Measurements from ENCODE around the gene ABCF3. TPM values are rescaled to one million over a fixed set of nuclear protein-coding genes. Genes with fewer than 3 reads are reported as not detected.

The ABCF3 gene
- total RNA-seq, 1 experiment from 2014 or later: 62.7 TPM

- no peak overlapping the region for H3K27ac Mint-ChIP-seq (ENCODE audit: low read depth, unreplicated experiment)
- no peak overlapping the region for H3K4me3 Mint-ChIP-seq (ENCODE audit: unreplicated experiment)
- intact Hi-C loops (cut with micrococcal nuclease): no loop called here
- ChIA-PET CTCF (no interaction called here), POLR2A (interaction anchor here (0.6 kb wide), 2 partner anchors 12 to 66 kb away, joined by 3 read pairs; no protein-coding TSS in a partner anchor)
- no peaks in the 10 kb centered on the region for H3K9me3 Mint-ChIP-seq (ENCODE audit: unreplicated experiment)
- DNase-seq (ENCODE audit: unreplicated experiment): no peak
- BruUV-seq (replicated peaks): no TSS peak
- TF ChIP-seq CTCF (IDR thresholded peaks at IDR 0.05; ENCODE audit: unreplicated experiment): no peak
- peaks cover 13% of the 10 kb centered on the region for H3K4me1 Mint-ChIP-seq (ENCODE audit: insufficient read depth, unreplicated experiment)
- H3K36me3 Mint-ChIP-seq (ENCODE audit: insufficient read depth, unreplicated experiment): peaks cover 41% of the 10 kb centered on the region
- no peaks in the 10 kb centered on the region for H3K27me3 Mint-ChIP-seq (ENCODE audit: insufficient read depth, unreplicated experiment)
These were observed 17.5 kb upstream of the ABCF3 start for GRCh38 chr3:184168363-184169120.

- Mint-ChIP-seq H3K9me3 (ENCODE audit: unreplicated experiment) (no peaks in the 10 kb centered on the region), H3K27ac (ENCODE audit: low read depth, unreplicated experiment) (no peak overlapping the region), H3K36me3 (ENCODE audit: insufficient read depth, unreplicated experiment) (peaks cover 33% of the 10 kb centered on the region), H3K4me3 (ENCODE audit: unreplicated experiment) (no peak overlapping the region), H3K27me3 (ENCODE audit: insufficient read depth, unreplicated experiment) (no peaks in the 10 kb centered on the region), H3K4me1 (ENCODE audit: insufficient read depth, unreplicated experiment) (peaks cover 13% of the 10 kb centered on the region)
- DNase-seq (ENCODE audit: unreplicated experiment): no peak
- TF ChIP-seq CTCF (IDR thresholded peaks at IDR 0.05; ENCODE audit: unreplicated experiment): no peak
- intact Hi-C loops (cut with micrococcal nuclease): no loop called here
- ChIA-PET POLR2A (interaction anchor here (1.4 kb wide), 1 partner anchor 13 kb away, joined by 8 read pairs; no protein-coding TSS in a partner anchor), CTCF (interaction anchor here (0.5 kb wide), 1 partner anchor 58 kb away, joined by 3 read pairs; no protein-coding TSS in a partner anchor)
- no TSS peak for BruUV-seq (replicated peaks)
These were observed 15.8 kb upstream of the ABCF3 start for GRCh38 chr3:184169896-184170875.

- no peaks in the 10 kb centered on the region for H3K9me3 Mint-ChIP-seq (ENCODE audit: unreplicated experiment)
- peak overlapping the region; percentile 13 for H3K27ac Mint-ChIP-seq (ENCODE audit: low read depth, unreplicated experiment)
- no peaks in the 10 kb centered on the region for H3K27me3 Mint-ChIP-seq (ENCODE audit: insufficient read depth, unreplicated experiment)
- CTCF ChIA-PET: interaction anchor here (0.8 kb wide), 1 partner anchor 12 kb away, joined by 3 read pairs; no protein-coding TSS in a partner anchor
- H3K36me3 Mint-ChIP-seq (ENCODE audit: insufficient read depth, unreplicated experiment): peaks cover 23% of the 10 kb centered on the region
- POLR2A ChIA-PET: interaction anchor here (0.6 kb wide), 1 partner anchor 144 kb away, joined by 3 read pairs; no protein-coding TSS in a partner anchor
- H3K4me1 Mint-ChIP-seq (ENCODE audit: insufficient read depth, unreplicated experiment): peaks cover 17% of the 10 kb centered on the region
- no peak overlapping the region for H3K4me3 Mint-ChIP-seq (ENCODE audit: unreplicated experiment)
- no TSS peak for BruUV-seq (replicated peaks)
- TF ChIP-seq CTCF (IDR thresholded peaks at IDR 0.05; ENCODE audit: unreplicated experiment): no peak
- DNase-seq (ENCODE audit: unreplicated experiment): peak; percentile 62
- intact Hi-C loops (cut with micrococcal nuclease): no loop called here
These were observed 14.4 kb upstream of the ABCF3 start for GRCh38 chr3:184171562-184171961.

Measured in MCF 10A (cell line).